HG03460 (cell line): ENCODE measurements around the gene MYRFL.
A peak's percentile ranks its signal among the peaks of the same experiment; 100 is the strongest.
"Not testable (repeated sequence)": the region's sequence is repeated elsewhere in the genome, so short reads cannot be mapped to it uniquely, and the experiment has no call there.

Experiments used
- ATAC-seq: cut with Tn5 transposase; IDR thresholded peaks from one replicate; pipeline ENCODE4 v1.9.1; 2021; ENCODE audit not compliant: unreplicated experiment

MYRFL gene

DNA sequence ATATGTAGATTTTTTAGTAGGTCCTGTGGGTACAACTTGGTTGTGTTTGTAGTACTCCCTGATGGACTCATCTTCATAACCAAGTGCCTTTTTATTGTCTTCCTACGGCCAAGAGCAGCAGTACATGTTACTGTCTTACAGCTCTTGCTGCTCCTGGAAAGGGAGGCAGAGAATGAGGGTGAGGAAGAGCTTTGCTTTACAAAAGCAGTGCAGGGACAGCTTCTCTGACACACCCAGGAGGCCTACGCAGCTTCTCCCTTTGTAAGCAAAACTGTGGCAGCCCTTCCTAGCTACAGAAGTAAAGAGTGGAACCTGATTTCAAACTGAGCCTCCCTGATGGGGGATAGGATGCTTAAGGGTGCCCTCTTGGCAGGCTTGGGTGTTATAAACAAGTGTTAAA, 18.6 kb downstream of the MYRFL start:
- no peak for ATAC-seq

DNA sequence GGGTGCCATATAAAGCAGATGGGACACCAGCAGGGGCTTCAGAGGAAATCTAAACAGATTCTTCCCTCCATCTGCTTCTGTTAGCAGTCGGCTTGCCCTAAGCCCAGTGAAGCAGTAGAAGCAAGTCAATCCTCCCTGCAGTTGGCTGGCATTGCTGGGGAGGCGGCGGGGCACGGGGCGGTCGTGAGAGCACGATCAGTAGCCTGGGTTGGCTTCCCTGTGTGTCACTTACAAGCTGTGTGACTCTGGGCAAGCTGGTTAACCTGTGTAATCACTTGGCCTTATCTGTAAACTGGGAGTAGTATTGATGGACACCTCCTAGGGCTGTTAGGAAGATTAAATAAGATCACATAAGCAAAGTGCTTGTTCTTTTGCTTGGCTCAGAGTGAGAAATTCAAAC, 19.4 kb downstream of the MYRFL start:
- ATAC-seq, result no peak

DNA sequence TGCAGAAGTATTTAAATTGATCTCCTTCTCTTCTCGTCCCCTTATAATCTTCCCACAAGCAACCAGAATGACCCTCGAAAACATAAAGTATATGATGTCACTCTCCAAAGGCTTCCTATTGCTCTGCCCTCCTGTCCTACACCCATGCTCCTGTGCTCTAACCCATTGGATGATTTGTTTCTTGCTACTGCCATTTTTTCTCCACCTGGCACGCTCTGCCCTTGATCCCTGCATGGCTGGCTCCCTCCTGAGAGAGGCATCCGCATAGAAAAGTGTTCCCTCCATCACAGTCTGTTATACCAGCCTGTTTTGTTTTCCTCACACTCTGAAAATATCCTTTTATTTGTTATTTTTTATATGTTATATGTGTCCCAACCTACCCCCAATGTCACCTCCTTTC, 19.8 kb downstream of the MYRFL start:
- ATAC-seq, result no peak

DNA sequence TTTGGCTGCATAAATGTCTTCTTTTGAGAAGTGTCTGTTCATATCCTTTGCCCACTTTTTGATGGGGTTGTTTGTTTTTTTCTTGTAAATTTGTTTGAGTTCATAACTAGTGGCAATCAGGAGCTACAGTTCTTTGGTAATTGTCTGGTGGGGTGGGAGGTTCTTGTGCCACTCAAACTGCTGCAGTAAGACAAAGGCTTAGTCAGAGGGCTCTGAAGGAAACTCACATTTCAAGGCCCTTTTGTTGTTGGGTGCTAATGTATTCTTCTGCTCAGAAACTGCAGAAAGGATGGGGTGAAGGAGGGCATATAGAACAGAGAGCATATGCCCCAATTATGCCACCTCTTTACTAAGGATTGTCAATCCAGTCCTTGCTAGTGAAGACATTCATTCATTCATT, 21.9 kb downstream of the MYRFL start:
- no peak for ATAC-seq

DNA sequence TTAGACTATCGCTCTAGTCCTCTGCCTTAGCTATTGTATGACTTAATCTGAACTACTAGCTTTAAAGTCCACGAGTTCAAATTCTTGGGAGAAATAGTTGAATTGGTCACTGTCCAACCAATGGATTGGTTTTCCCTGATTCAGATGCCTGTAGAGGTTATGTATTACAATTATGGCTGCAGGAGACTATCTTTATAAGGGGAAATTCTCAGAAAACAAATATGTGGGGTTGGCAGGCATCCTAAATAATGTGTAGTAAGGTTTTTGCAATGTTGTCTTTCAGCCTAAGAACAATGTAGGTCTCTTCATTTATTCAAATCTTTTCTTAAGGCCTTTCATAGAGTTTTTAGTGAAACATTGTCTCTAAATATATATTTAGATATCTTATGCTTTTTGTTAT, 26.9 kb downstream of the MYRFL start:
- no peak for ATAC-seq

DNA sequence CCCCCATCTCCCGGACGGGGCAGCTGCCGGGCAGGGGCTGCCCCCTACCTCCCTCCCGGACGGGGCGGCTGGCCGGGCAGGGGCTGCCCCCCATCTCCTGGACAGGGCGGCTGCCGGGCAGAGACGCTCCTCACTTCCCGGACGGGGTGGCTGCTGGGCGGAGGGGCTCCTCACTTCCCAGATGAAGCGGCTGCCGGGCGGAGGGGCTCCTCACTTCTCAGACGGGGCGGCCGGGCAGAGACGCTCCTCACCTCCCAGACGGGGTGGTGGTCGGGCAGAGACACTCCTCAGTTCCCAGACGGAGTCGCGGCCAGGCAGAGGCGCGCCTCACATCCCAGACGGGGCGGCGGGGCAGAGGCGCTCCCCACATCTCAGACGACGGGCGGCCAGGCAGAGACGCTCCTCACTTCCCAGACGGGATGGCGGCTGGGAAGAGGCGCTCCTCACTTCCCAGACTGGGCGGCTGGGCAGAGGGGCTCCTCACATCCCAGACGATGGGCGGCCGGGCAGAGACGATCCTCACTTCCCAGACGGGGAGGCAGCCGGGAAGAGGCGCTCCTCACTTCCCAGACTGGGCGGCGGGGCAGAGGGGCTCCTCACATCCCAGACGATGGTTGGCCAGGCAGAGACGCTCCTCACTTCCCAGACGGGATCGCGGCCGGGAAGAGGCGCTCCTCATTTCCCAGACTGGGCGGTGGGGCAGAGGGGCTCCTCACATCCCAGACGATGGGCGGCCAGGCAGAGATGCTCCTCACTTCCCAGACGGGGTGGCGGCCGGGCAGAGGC, 28.3 kb downstream of the MYRFL start:
- ATAC-seq, result not testable (repeated sequence)

DNA sequence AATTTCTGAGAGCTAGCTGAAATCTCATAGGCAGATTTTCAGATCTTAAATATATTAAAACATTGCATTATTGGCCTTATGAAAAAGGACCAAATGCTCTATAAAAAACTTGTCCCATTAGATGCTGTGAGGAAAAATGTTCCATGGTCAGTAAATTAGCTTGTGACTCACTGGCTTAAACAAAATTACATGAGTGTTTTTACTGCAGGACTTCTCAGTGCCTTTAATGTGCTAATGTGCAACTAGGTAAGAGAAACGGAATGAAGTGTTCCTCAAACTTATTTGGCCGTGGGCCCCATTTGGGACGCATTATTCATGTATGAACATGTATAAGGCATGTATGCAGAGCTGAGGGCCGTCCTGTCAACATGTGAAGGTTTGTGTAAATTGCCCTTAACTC, 41.7 kb downstream of the MYRFL start:
- no peak for ATAC-seq

DNA sequence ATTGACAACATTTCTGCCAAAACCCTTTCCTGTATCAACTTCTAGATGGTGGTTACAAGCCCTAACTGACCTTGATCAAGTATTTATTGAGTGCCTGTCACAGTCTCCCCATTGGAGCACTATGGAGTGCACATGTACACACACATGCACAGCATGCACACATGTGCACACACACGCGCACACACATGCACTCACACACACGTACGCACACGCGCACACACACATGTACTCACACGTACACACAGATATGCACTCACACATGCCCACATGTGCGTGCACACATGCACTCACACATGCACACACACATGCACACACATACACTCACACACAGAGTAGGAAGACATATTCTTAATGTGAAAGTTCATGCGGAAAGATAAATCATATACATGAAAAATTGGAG, 43.7 kb downstream of the MYRFL start:
- no peak for ATAC-seq

DNA sequence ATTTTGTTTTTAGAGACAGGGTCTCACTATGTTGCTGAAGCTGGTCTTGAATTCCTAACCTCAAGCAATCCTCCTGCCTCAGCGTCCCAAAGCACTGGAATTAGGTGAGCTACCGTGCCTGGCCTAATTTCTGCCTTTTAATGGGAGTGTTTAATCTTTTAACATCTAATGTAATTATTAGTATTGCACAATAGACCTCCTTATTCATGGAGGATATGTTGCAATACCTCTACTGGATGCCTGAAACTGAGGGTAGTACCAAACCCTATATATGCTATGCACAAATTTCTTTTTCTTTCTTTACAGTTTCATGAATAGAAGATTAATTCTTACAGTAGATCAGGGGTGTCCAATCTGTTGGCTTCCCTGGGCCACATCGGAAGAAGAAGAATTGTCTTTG, 47.8 kb downstream of the MYRFL start:
- ATAC-seq, result no peak

DNA sequence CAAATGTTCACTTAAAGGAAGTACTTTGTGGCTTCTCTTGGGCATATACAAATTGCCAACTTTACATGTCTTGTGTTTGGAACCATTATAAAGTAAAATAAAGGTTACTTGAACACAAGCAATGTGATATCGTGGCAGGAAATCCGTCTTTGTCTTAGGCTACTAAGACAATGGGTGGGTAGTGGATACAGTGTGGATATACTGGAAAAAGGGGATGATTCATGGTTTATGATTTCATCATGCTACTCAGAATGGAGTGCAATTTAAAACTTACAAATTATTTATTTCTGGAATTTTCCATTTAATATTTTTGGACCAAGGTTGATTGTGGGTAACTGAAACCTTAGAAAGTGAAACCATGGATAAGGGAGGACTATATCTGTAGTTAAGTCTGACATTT, 48.4 kb downstream of the MYRFL start:
- ATAC-seq, result no peak

DNA sequence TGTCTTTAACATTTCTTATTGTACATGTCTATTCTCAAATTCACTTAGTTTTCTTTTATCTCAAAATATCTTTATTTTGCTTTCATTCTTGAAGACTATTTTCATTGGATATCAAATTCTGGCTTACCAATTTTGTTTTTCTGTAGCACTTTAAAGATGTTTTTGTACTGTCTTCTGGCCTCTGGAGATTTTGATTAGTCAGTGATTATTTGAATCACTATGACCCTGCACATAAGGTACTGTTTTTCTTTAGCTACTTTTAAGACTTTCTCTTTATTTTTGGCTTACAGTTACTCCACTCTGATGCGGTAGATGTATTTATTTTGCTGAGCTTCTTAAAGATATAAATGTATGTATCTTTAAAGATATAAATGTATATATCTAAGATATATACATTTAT, 49.6 kb downstream of the MYRFL start:
- no peak for ATAC-seq

DNA sequence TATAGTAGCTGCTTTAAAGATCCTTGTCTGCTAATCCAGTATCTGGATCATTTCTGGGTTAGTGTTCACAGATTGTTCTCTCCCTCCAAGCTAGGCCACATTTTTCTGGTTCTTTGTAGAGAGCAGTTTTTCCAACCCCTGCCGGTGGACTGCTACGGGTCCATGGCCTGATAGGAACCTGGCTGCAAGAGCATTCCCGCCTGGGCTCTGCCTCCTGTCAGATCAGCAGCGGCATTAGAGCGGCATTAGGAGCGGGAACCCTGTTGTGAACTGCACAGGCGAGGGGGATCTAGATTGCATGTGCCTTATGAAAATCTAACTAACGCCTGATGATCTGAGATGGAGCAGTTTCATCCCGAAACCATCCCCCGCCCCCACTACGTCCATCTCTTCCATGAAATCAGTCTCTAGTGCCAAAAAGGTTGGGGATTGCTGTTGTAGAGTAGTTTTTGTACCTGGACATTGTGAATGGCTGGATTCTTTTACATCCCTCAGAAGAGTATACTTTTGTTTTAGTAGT, 50.4 kb downstream of the MYRFL start:
- ATAC-seq, result no peak

DNA sequence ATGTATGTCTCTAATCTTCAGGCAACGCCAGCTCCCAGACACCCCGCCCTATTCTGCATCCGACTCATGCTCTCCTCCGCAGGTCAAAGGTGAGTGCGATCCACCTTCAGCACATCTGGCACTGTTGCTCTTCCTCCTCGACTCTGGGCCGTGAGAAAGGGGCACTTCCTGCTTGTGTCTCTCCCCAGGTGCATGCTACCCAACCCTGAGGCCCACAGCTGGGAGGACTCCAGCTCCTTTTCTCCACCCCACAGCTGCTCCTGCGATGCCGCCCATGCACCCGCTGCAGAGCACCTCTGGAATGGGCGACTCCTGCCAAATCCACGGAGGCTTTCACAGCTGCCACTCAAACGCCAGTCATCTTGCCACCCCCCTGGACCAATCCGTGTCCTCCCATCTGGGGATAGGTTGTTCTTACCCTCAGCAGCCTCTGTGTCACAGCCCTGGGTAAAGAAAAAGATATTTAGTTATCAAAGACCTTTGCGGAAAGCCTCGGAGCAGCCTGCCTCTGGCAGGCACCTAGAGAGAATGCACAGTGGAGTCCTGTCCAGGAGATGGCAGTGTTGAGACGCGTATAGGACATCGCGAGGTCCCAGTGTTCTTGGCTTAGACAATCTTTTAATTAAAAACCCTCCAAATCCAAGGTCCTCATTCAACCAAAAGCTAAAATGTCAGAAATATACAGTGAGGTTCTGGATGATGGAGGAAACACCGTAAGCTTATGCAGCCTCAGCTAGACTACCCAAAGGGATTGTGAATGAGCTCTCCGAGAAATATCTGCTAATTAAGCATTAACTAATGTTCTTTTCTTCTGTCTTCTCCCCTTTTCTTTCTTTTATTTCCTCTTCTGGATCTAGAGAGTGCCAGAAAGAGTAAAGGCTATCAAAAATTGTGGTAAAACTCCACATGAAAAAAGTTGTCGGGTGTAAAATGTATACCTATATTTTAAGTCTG, 54.3 kb downstream of the MYRFL start:
- ATAC-seq, result peak; percentile 79

DNA sequence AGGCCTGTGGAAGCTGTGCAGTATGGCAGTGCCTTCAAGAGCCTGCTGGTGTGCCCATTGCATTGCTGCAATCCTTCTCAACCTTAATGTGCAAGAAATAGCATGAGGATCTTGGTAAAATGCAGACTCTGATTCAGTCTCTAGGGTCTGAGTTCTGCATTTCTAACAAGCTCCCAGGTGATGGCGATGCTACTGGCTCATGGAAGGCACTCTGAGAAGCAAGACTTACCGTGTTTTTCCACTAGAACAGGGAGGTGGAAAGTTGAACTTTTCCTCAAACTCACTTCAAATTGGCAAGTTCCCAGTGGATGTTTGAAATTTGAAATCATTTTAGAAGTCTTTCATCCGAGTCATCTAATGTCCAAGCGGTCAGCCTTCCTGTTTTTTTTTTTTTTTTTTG, 55.5 kb downstream of the MYRFL start:
- no peak for ATAC-seq

DNA sequence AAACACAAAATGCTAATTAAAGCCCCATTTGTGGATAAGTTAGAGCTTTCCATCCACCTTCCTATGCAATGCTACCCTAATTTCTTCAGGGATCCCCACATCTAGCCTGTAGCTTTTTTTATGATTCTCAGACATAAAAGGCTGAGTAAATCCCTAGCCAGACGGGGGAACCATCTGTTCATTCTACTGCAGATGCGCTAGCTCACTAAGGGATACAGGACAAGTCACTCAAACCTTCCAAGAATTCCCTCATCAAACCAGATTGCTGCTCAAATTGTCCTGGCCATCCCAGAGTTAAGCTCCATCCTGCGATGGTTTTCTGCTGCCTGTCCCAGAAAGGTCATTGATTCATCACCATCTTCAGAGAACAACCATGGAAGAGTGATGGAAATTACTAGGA, 56.7 kb downstream of the MYRFL start:
- ATAC-seq, result no peak

DNA sequence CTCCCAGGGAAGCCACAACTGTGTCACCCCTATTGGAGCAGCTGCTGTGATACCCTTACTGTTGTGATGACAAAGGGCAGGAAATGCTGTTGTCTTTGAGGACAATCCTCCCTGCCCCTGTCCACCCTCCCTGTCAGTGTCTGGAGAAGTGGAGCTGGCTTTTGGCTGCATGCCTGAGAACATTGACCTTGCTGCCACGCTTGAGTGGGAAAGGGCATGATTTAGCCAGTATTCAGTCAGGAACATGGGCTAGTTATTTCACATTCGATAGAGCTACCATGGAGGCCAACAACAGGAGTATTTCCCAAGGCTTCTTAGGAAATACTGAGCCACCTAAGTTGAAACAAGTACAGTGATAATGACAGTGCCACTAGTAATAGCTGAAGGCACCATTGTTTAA, 59.4 kb downstream of the MYRFL start:
- ATAC-seq, result no peak

DNA sequence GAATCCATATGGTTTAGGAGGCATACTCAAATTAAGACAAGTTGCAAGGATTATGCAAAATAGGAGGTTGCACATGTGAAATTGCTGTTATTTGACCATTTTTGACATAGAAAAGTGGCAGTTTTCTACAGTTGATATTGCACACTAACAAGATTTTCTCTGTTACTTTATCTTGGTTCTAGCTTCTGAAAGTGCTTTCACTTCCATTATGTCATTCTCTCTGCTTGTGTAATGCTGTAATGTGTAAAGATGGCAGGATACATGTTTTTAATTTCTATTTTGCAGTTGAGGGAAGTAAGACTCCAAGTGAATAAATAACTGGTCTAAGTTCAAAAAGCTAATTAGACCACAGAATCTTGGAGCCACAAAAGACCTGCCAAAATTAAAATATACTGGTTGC, 60.6 kb downstream of the MYRFL start:
- no peak for ATAC-seq

DNA sequence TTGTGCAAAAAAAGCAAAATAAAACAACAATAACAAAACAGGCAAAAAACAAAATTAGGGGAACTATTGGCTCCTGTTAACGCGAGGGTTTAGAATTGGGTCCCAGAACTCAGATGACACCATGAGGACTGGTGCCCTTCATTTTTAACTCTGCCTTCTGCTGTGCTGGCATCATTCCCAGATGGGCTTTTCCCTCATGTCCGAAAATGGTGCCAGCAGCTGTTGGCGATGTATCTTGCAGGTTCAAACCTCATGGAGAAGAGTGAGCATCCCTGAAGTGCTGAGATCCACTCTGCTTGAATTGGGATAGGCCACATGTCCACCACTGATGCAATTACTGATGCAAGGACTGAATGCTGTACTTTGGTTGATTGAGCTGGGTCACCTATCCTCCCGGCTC, 61.1 kb downstream of the MYRFL start:
- ATAC-seq, result no peak

DNA sequence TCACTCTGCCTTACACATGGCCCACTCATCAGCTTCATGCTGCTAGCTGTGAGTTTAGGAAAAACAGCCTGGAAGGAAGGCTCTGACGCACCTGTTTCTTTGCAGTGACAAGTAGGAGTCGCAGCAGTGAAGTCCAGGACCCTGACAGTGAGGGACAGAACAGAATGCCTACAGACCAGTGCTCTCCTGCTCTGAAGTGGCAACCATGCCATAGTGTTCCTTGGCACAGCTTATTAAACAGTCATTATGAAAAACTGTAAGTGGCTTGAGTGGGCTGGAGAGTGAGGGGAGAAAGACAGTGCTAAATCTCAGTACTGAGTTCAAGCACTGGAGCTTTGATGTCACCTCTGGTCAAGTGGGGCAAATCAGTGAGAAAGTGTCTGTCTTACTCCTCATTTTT, 61.7 kb downstream of the MYRFL start:
- ATAC-seq, result no peak

DNA sequence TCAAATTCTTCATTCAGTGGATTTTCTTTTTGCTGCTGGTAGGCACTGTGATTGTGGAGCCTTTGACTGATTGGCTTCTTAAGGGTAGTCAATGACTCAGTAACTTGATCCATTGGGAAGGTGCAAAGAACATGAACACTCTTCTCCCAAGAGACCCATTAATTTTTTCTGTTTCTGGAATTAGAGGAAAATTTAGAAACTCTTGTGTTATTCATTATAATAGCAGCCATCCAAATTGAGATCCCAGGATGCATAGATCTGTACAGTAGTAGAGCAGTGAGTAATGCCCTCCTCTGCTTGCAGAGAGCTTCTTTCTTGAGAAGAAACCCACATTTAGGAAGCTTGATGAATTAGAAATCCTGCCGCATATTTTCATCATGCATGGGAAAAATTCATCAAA, 63.9 kb downstream of the MYRFL start:
- no peak for ATAC-seq

DNA sequence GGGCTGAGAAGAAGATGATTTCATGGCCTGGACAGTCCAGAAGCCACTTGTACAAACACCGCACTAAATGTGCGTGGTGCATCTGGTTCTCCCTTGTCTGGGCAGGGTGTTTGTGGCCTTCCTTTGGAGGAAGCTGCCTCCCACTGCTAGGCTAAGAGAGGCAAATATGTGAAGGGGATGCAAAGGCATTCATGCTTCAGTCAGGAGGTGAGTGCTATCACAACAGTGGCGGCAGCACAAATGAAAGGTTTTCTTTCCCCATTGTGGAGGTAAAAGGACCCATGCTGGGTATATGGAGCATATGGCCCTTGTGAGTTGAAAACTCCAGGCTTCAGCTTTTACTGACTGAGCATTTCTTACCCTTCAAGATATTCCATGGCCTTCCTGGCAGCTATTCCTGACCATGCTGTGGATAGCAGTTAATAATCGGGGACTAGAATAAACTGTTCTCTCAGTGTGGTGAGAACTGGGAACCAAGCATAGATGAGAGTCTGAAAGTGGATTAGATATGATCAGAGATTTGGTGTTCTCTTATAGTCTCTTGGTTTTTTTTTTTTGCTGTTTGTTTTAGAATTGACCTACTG, 69.9 kb downstream of the MYRFL start:
- no peak for ATAC-seq
